Hematopoietic multipotent progenitor cell treated with erythropoietin and hydrocortisone succinate and interleukin-3 and kit ligand, for 15 days (in vitro differentiated cells): ENCODE results near the gene ZBBX.

Experiments used
- DNase-seq: peaks from one replicate; pipeline ENCODE4 v3.0.0-alpha.2; 2015; ENCODE audit warnings: low spot score

ZBBX gene

GRCh38 chr3:167306319-167306718 is 73.8 kb downstream of the ZBBX start:
- no peak for DNase-seq

- no peak for DNase-seq
Measured at GRCh38 chr3:167305340-167305890, 74.7 kb downstream of the ZBBX start.

GRCh38 chr3:167304077-167304476 is 76.0 kb downstream of the ZBBX start:
- DNase-seq = no peak

GRCh38 chr3:167302678-167303077 is 77.4 kb downstream of the ZBBX start:
- no peak for DNase-seq

- no peak for DNase-seq
Measured at GRCh38 chr3:167300207-167300606, 79.9 kb downstream of the ZBBX start.

GRCh38 chr3:167289435-167289834 is 90.7 kb downstream of the ZBBX start:
- DNase-seq = no peak

GRCh38 chr3:167288737-167289136 is 91.4 kb downstream of the ZBBX start:
- no peak for DNase-seq

- DNase-seq = no peak
Measured at GRCh38 chr3:167287308-167287707, 92.8 kb downstream of the ZBBX start.

GRCh38 chr3:167274141-167274874 is 105.8 kb downstream of the ZBBX start:
- no peak for DNase-seq

- DNase-seq = no peak
Measured at GRCh38 chr3:167253037-167253436, 127.1 kb downstream of the ZBBX start.

GRCh38 chr3:167251678-167252077 is 128.4 kb downstream of the ZBBX start:
- no peak for DNase-seq

- no peak for DNase-seq
Measured at GRCh38 chr3:167246252-167246651, 133.8 kb downstream of the ZBBX start.

- DNase-seq = no peak
Measured at GRCh38 chr3:167241048-167241845, 138.8 kb downstream of the ZBBX start.

GRCh38 chr3:167228135-167228534 is 152.0 kb downstream of the ZBBX start:
- no peak for DNase-seq

- DNase-seq = no peak
Measured at GRCh38 chr3:167225821-167226220, 154.3 kb downstream of the ZBBX start.

GRCh38 chr3:167209011-167209410 is 171.1 kb downstream of the ZBBX start:
- DNase-seq = no peak

GRCh38 chr3:167203062-167203461 is 177.0 kb downstream of the ZBBX start:
- DNase-seq = no peak

GRCh38 chr3:167198949-167199600 is 181.0 kb downstream of the ZBBX start:
- DNase-seq = no peak
